Pancreas (tissue), 10 donors: ENCODE data around the gene ACAP2. TPM values are rescaled to one million over a fixed set of nuclear protein-coding genes. Genes with fewer than 3 reads are reported as not detected.

Source experiments
- ATAC-seq, 4 donors: fragments of 200-7000 bp; cut with Tn5 transposase; one replicate each; pipeline versions ENCODE4 v1.8.0 to v1.9.1; 2020; ENCODE audit warnings: mild to moderate bottlenecking in 4 of 4, moderate library complexity in 4 of 4
- DNase-seq, 6 donors: peaks; one replicate each; pipeline ENCODE4 v3.0.0-alpha.2; 2020
- FAIRE-seq: peaks from 2 replicates; lab custom pipeline; 2012; peaks lifted over from hg19 to GRCh38; lab: Jason Lieb, UNC
- H3K27ac ChIP-seq, 4 donors: fragments of 200-600 bp; sonication (generic); 1 replicate in 3 of 4; 2 replicates in 1 of 4; pipeline versions ENCODE4 v1.5.0 to v1.8.0; 2020
- H3K27me3 ChIP-seq, 4 donors: fragments of 200-600 bp; one replicate each; pipeline ENCODE4 v1.8.0; 2021
- H3K36me3 ChIP-seq, 3 donors: fragments of 200-600 bp; sonication (generic) in 1 of 3; one replicate each; pipeline versions ENCODE4 v1.5.0 to v1.8.0; 2020 to 2021
- H3K4me1 ChIP-seq, 3 donors: fragments of 200-600 bp; one replicate each; pipeline ENCODE4 v1.8.0; 2021
- H3K4me3 ChIP-seq, 4 donors: fragments of 200-600 bp; sonication (generic) in 2 of 4; one replicate each; pipeline versions ENCODE4 v1.5.0 to v1.8.0; 2020 to 2021
- H3K9me3 ChIP-seq, 4 donors: fragments of 200-600 bp; one replicate each; pipeline ENCODE4 v1.8.0; 2021
- WGBS, 2 donors: extraction: QIAGEN DNeasy Blood & Tissue Kit; methylation state at CpG; one replicate each; pipeline ENCODE4 v1.1.7; 2013; 5-methylcytosine and 5-hydroxymethylcytosine counted together
- intact Hi-C, 3 donors: fragments of 100-400 bp; cut with DNase I; formaldehyde crosslinking; loops; one replicate each; pipeline versions ENCODE4 v1.11.1 to v1.14.2; 2022
- polyA plus RNA-seq, 2 donors: library from polyadenylated mRNA; stranded (reverse); fragments of 200-250 nt; gene quantifications; one replicate each; pipeline ENCODE4 v1.2.3, GENCODE V29; 2013
- total RNA-seq, 6 donors: library from RNA; stranded (reverse); fragmentation: NEBNext Ultra II Directional in 4 of 6; extraction: Animal tissue kit (Norgen Biotek cat#: 25700) in 4 of 6; gene quantifications; one replicate each; pipeline versions ENCODE4 v1.2.1 to v1.2.4, GENCODE V29; 2021 to 2023
- TF ChIP-seq, protein P1 (sequence below), 4 donors: fragments of 200-600 bp; sonication (generic) in 3 of 4; IDR thresholded peaks; one replicate each; pipeline versions ENCODE4 v1.5.0 to v1.8.0; 2021; ENCODE audit warnings: antibody characterized with exemption in 4 of 4
- donor health status: healthy with polysubstance abuse.
- donor health status: DM: no; HTN: no; CAD: no; lungs with moderate emphysema.
- donor health status: DM: no; HTN: no; CAD: no.
- donor health status: control.
- donor health status: control.
- donor health status: Bipolar disorder and iron deficiency.
- donor health status: DM: yes; HTN: yes; CAD: no.
- donor health status: DM: no; HTN: no; CAD: no.
- donor health status: DM: no; HTN: no; CAD: no.
- donor health status: DM: yes; HTN: yes; CAD: no.

The ACAP2 gene
- total and polyA plus RNA-seq, 8 donors = 4.2 to 21.1 (median 14.7) TPM

GRCh38 chr3:195348426-195349115, 94.2 kb downstream of the ACAP2 start:
- TF ChIP-seq, protein P1, sequence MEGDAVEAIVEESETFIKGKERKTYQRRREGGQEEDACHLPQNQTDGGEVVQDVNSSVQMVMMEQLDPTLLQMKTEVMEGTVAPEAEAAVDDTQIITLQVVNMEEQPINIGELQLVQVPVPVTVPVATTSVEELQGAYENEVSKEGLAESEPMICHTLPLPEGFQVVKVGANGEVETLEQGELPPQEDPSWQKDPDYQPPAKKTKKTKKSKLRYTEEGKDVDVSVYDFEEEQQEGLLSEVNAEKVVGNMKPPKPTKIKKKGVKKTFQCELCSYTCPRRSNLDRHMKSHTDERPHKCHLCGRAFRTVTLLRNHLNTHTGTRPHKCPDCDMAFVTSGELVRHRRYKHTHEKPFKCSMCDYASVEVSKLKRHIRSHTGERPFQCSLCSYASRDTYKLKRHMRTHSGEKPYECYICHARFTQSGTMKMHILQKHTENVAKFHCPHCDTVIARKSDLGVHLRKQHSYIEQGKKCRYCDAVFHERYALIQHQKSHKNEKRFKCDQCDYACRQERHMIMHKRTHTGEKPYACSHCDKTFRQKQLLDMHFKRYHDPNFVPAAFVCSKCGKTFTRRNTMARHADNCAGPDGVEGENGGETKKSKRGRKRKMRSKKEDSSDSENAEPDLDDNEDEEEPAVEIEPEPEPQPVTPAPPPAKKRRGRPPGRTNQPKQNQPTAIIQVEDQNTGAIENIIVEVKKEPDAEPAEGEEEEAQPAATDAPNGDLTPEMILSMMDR (IDR thresholded peaks at IDR 0.05) = no peak
- Histone ChIP-seq H3K4me3 (no peak overlapping the region), H3K27ac (no peak overlapping the region), H3K27me3 (no peaks in the 10 kb centered on the region), H3K36me3 (no peaks in the 10 kb centered on the region), H3K4me1 (no peaks in the 10 kb centered on the region), H3K9me3 (peaks cover 0 to 3% (median 0%) of the 10 kb centered on the region in 4 donors)
- intact Hi-C loops = no loop called here
- 93 to 96% methylated on average over 5 of the region's 5 CpGs for WGBS, 2 donors
- FAIRE-seq = no peak
- ATAC-seq = no peak
- DNase-seq = no peak

DNA sequence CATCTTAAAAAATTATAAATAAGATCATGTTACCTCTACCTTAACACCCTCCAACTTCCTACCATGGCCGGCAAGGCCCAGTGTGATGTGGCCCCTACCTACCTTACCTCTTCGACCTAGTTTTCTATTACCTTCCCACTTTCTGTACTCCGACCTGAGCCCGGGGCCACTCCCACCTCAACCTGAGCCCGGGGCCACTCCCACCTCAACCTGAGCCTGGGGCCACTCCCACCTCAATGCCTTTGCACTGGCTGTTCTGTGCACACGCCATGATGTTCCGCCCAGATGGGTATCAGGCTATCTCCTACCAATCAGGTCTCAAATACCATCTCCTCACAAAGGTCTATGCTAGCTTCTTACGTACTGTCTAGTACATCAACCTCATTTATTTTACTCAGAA, 105.1 kb downstream of the ACAP2 start:
- FAIRE-seq (no peak), DNase-seq (no peak), ATAC-seq (no peak)
- Histone ChIP-seq H3K27ac (no peak overlapping the region), H3K4me1 (no peaks in the 10 kb centered on the region), H3K4me3 (no peak overlapping the region), H3K9me3 (no peaks in the 10 kb centered on the region), H3K36me3 (no peaks in the 10 kb centered on the region), H3K27me3 (no peaks in the 10 kb centered on the region)
- intact Hi-C loops = no loop called here
- TF ChIP-seq, protein P1 (IDR thresholded peaks at IDR 0.05) = no peak
- 97 to 98% methylated on average over 8 of the region's 8 CpGs for WGBS, 2 donors

- Histone ChIP-seq H3K4me3 (no peak overlapping the region), H3K27me3 (no peaks in the 10 kb centered on the region), H3K9me3 (no peaks in the 10 kb centered on the region), H3K27ac (no peak overlapping the region), H3K4me1 (no peaks in the 10 kb centered on the region), H3K36me3 (no peaks in the 10 kb centered on the region)
- DNase-seq = no peak
- FAIRE-seq = no peak
- no peak for ATAC-seq
- WGBS, 2 donors = 70 to 81% methylated on average over 1 of the region's 1 CpG
- intact Hi-C loops = no loop called here
- TF ChIP-seq, protein P1 (IDR thresholded peaks at IDR 0.05) = no peak
These were observed 107.9 kb downstream of the ACAP2 start for GRCh38 chr3:195334967-195335366.

DNA sequence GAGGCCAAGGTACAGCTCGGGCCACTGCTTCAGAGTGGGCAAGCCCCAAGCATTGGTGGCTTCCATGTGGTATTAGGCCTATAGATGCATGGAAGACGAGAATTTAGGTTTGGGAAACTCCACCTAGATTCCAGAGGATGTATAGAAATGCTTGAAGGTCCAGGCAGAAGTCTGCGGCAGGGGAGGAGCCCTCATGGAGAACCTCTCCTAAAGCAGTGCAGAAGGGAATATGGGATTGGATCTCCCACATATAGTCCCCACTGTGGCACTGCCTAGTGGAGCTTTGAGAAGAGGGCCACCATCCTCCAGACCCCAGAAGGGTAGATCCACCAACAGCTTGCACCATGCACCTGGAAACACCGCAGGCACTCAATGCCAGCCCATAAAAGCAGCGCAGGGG, 123.8 kb downstream of the ACAP2 start:
- 96 to 98% methylated on average over 5 of the region's 5 CpGs for WGBS, 2 donors
- DNase-seq (no peak), ATAC-seq (no peak), FAIRE-seq (no peak)
- Histone ChIP-seq H3K9me3 (no peaks in the 10 kb centered on the region), H3K27ac (no peak overlapping the region), H3K36me3 (no peaks in the 10 kb centered on the region), H3K4me3 (no peak overlapping the region), H3K27me3 (no peaks in the 10 kb centered on the region), H3K4me1 (no peaks in the 10 kb centered on the region)
- intact Hi-C loops = loop anchor here in 1 of 3 donors (10.0 kb wide), 1 partner anchor 46 kb away; no protein-coding TSS in a partner anchor
- TF ChIP-seq, protein P1 (IDR thresholded peaks at IDR 0.05) = no peak

DNA sequence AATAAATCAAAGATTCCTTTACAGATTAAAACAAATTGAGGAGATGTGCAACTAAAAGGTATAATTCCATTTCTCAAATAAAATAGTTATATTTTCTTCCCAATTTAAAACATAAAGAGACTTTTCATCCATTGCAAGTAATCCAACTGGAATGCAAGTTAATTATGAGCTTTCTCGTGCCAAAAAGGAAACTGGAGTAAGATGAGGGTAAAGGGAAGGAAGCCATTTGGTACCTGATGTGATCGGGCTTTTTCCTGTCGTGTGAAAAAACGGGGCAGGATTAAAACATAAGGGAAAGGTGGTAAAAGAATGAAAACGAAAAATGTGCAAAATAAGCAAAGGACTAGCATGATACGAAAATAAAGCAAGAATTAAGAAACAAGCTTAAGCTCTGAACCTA, 130.1 kb downstream of the ACAP2 start:
- no peaks in the 10 kb centered on the region for H3K36me3 ChIP-seq
- H3K4me3 ChIP-seq = no peak overlapping the region
- H3K27ac ChIP-seq = no peak overlapping the region
- TF ChIP-seq, protein P1 (IDR thresholded peaks at IDR 0.05) = no peak
- no peaks in the 10 kb centered on the region for H3K9me3 ChIP-seq
- DNase-seq (no peak), ATAC-seq (no peak), FAIRE-seq (no peak)
- peaks cover 0 to 6% (median 0%) of the 10 kb centered on the region in 3 donors for H3K4me1 ChIP-seq
- no peaks in the 10 kb centered on the region for H3K27me3 ChIP-seq
- WGBS, 2 donors = 84 to 85% methylated on average over 6 of the region's 6 CpGs
- intact Hi-C loops = loop anchor here in 1 of 3 donors (10.0 kb wide), 1 partner anchor 52 kb away; no protein-coding TSS in a partner anchor
